Activated CD4-positive, alpha-beta T cell treated with anti-CD3 and anti-CD28 coated beads, Interleukin-2, amount 10 ng/mL, durations not matched to agents 24 days and 14 days (primary cell): ENCODE data around the gene ZCCHC17. TPM values are rescaled to one million over a fixed set of nuclear protein-coding genes. Genes with fewer than 3 reads are reported as not detected.
"Not testable (repeated sequence)": the region's sequence is repeated elsewhere in the genome, so short reads cannot be mapped to it uniquely, and the experiment has no call there.

ENCODE experiments used
- DNase-seq: peaks from one replicate; pipeline ENCODE4 v3.0.0; 2022
- H3K27ac Mint-ChIP-seq: one replicate; pipeline ENCODE4 v1.8.0; 2022; ENCODE audit warnings: mild to moderate bottlenecking, mixed read lengths
- H3K27me3 Mint-ChIP-seq: one replicate; pipeline ENCODE4 v1.8.0; 2022; ENCODE audit warnings: mixed read lengths
- H3K36me3 Mint-ChIP-seq: one replicate; pipeline ENCODE4 v1.8.0; 2022; ENCODE audit warnings: low read depth, mild to moderate bottlenecking, mixed read lengths
- H3K4me1 Mint-ChIP-seq: one replicate; pipeline ENCODE4 v1.8.0; 2021; ENCODE audit warnings: mixed read lengths
- H3K4me3 Mint-ChIP-seq: one replicate; pipeline ENCODE4 v1.8.0; 2022; ENCODE audit warnings: mild to moderate bottlenecking, moderate library complexity, mixed read lengths
- H3K9me3 Mint-ChIP-seq: one replicate; pipeline ENCODE4 v1.8.0; 2021; ENCODE audit warnings: mixed read lengths
- intact Hi-C: fragments of 100-400 bp; cut with micrococcal nuclease; formaldehyde crosslinking; loops from one replicate; pipeline ENCODE4 v1.15.1; 2023
- total RNA-seq: library from RNA; stranded (reverse); gene quantifications from 2 replicates; pipeline ENCODE4 v1.2.3, GENCODE V29; 2022

The ZCCHC17 gene
- total RNA-seq, 1 donor from 2014 or later, result 26.2 TPM

DNA sequence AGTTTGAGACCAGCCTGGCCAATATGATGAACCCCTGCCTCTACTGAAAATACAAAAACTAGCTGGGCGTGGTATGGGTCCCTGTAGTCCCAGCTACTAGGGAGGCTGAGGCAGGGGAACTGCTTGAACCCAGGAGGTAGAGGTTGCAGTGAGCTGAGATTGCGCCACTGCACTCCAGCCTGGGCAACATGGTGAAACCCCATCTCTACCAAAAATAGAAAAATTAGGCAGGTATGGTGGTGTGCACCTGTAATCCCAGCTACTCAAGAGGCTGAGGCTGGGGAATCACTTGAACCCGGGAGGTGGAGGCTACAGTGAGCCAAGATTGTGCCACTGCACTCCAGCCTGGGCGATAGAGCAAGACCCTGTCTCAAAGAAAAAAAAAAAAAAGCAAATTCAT, 9.0 kb upstream of the ZCCHC17 start:
- not testable (repeated sequence) for H3K4me1 Mint-ChIP-seq

DNA sequence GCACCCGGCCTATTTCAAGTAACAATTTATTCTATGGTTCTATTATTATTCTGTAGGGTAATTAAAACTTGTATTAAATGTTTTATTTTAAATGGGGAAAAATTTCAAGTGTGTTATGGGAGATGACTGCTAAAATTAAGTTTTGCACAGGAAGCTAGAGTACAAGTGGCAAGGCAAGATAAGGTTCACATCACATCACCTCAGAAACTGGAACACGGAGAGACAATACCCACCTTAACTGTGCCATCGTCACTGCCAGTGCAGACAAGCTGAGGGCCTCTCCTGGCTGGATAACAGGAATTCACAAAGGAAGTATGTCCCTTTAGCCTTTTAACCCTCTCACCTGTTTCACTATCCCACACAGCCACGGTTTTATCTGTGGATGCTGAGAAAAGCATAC, 7.8 kb upstream of the ZCCHC17 start:
- no peaks in the 10 kb centered on the region for H3K27me3 Mint-ChIP-seq
- no peak overlapping the region for H3K27ac Mint-ChIP-seq
- H3K4me3 Mint-ChIP-seq, result no peak overlapping the region
- intact Hi-C loops, result no loop called here
- H3K4me1 Mint-ChIP-seq, result peaks cover 5% of the 10 kb centered on the region
- H3K9me3 Mint-ChIP-seq, result no peaks in the 10 kb centered on the region
- peaks cover 56% of the 10 kb centered on the region for H3K36me3 Mint-ChIP-seq
- DNase-seq, result no peak

More for the DNA sequence above, 9.0 kb upstream of the ZCCHC17 start:
- intact Hi-C loops, H3K27me3 Mint-ChIP-seq, DNase-seq, H3K9me3 Mint-ChIP-seq, H3K4me3 Mint-ChIP-seq, H3K27ac Mint-ChIP-seq: not testable (repeated sequence)
- H3K36me3 Mint-ChIP-seq, result peaks cover 56% of the 10 kb centered on the region

DNA sequence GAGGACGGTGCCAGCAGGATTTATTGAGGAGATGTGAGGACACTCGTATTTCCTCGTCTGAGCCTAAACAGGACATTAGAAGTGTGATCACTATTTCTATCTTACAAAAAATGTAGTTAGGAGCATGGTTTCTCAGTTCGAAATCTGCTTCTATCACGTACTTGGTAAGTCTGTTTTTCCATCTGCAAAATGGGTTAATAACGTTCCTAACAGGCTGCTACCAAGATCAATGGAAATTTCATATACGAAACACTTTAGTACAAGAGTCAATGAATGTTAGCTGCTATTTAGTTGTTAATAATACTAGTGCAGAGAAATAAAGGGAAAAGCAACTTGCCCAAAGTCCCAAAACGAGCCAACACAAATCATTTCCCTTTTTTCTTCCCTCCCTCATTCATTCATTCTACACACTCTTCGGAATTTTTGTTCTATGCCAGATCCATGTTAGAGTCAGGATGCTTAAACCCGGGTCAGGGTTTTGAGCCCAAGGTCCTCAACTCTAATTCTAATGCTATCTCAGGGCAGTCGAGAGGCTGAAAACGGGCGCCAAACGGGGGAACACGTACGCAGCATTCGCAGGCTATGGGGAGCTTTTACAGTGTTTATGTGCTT, 852 bp upstream of the ZCCHC17 start:
- H3K36me3 Mint-ChIP-seq, result peaks cover 30% of the 10 kb centered on the region

DNA sequence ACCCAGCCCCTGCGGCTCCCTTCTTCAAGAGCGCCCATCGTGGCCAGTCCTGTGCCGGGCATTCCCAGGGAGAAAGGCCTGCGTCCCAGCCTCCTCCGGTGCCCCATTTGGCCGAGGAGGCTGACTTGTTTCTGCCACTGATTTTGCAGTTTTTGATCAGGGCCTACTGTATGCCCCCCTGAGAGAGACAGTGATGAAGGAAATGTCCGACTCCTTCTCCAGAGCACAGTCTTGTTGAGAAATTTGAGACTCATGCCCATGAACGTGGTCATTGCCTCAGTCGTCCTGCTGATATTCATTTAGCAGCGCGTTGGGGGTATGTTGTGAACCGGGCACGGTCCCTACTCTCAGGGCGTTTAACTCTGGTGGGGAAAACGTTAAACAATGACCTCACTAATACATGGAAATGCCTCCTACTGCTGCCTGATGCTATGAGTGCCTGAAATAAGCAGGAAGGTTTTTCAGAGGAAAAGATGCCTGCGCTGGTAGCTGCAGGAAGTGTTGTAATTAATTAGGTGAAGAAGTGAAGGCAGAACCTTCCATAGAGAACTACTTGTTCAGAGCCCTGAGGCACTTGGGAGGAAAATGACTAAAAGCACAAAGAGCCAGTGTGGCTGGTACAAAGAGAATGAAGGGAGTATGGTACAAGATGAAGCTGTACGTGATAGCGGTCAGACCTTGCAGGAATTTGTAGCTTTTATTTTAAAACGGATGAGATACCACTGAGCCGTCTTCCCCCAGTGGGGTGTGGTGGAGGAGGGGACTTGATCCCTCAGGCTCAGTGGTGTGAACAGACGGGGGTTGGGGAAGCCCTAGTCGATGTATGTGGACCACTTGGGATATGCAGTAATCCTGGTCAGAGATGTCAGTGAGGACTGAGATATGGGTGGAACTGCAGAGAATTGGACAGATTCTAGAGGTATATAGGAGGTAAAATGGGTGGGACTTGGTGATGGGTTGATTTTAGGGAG, 730 bp downstream of the ZCCHC17 start:
- Mint-ChIP-seq H3K27ac (no peak overlapping the region), H3K4me1 (peaks cover 26% of the 10 kb centered on the region), H3K9me3 (no peaks in the 10 kb centered on the region), H3K36me3 (peaks cover 22% of the 10 kb centered on the region), H3K4me3 (no peak overlapping the region), H3K27me3 (no peaks in the 10 kb centered on the region)
- intact Hi-C loops, result loop anchor here (10.0 kb wide), 1 partner anchor 233 kb away; the partner anchor contains the start of gene PUM1
- DNase-seq, result peak; percentile 69

More for the DNA sequence above, 852 bp upstream of the ZCCHC17 start:
- Mint-ChIP-seq H3K27ac (no peak overlapping the region), H3K27me3 (no peaks in the 10 kb centered on the region), H3K4me3 (no peak overlapping the region), H3K4me1 (peaks cover 26% of the 10 kb centered on the region), H3K9me3 (no peaks in the 10 kb centered on the region)
- intact Hi-C loops, result loop anchor here (1.0 to 10.0 kb wide), 2 partner anchors 231 to 349 kb away; partner anchors contain the start of gene PUM1
- no peak for DNase-seq

DNA sequence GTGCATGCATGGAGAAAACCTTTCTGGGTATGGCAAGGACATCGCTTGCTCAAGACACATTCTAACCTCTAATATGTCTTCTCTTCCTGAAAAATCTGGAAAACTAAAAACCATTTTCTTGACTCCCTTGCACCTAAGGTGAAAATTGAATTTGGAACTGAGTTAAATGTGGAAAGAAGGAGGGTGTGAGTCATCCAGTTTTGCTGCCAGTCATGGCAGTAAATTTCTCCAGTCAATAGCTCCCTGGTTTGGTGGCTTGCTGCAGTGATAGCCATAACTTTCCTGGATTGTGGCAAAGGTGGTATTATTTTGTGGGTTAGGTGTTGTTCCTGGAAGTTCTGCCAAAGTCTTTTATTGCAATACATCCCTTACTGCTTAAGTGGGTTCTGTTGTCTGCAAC, 2.5 kb downstream of the ZCCHC17 start:
- H3K27ac Mint-ChIP-seq, result no peak overlapping the region
- DNase-seq, result no peak
- peaks cover 11% of the 10 kb centered on the region for H3K36me3 Mint-ChIP-seq
- no peak overlapping the region for H3K4me3 Mint-ChIP-seq
- no peaks in the 10 kb centered on the region for H3K9me3 Mint-ChIP-seq
- intact Hi-C loops, result loop anchor here (10.0 kb wide), 1 partner anchor 235 kb away; the partner anchor contains the start of gene PUM1
- H3K27me3 Mint-ChIP-seq, result no peaks in the 10 kb centered on the region
- peaks cover 23% of the 10 kb centered on the region for H3K4me1 Mint-ChIP-seq

DNA sequence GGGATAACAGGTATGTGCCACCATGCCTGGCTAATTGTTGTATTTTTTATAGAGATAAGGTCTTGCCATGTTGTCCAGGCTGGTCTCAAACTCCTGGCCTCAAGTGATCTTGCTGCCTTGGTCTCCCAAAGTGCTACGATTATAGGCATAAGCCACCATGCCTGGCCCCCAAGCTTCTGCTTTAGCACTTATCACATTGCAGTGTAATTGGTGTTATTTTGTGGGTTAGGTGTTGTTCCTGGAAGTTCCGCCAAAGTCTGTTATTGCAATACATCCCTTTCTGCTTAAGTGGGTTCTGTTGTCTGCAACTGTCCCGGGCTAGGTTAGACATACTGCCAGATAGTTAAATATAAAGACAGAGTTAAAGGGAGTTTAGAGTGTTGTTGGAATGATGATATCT, 3.4 kb downstream of the ZCCHC17 start:
- no peak overlapping the region for H3K27ac Mint-ChIP-seq
- no peaks in the 10 kb centered on the region for H3K9me3 Mint-ChIP-seq
- H3K27me3 Mint-ChIP-seq, result no peaks in the 10 kb centered on the region
- H3K4me3 Mint-ChIP-seq, result no peak overlapping the region
- H3K4me1 Mint-ChIP-seq, result peaks cover 18% of the 10 kb centered on the region
- peaks cover 6% of the 10 kb centered on the region for H3K36me3 Mint-ChIP-seq
- no peak for DNase-seq
- intact Hi-C loops, result no loop called here

DNA sequence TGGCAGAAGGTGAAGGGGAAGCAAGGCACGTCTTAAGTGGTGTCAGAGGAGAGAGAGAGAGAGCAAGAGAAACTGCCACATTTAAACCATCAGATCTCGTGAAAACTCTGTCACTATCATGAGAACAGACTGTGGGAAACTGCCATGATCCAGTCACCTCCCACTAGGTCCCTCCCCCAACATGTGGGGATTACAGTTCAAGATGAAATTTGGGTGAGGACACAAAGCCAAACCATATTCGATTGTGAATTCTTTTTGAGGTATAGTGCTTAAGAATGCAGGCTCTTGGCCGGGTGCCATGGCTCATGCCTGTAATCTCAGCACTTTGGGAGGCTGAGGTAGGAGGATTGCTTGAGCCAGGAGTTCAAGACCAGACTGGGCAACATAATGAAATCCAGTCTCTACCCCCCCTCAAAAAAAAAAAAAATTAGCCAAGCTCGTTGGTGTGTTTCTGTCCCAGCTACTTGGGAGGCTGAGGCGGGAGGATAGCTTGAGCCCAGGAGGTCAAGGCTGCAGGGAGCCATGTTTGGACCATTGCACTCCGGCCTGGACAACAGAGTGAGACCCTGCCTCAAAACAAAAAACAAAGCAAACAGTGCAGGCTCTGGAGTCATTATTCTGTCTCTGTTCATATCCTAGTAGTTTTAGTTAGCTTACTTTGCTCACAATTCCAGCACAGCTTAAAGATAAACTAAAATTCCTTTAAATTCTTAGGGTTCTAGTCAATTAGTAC, 6.0 kb downstream of the ZCCHC17 start:
- H3K27ac Mint-ChIP-seq, result no peak overlapping the region
- no peak overlapping the region for H3K4me3 Mint-ChIP-seq
- H3K36me3 Mint-ChIP-seq, result peaks cover 7% of the 10 kb centered on the region
- H3K27me3 Mint-ChIP-seq, result no peaks in the 10 kb centered on the region
- H3K9me3 Mint-ChIP-seq, result no peaks in the 10 kb centered on the region
- H3K4me1 Mint-ChIP-seq, result peaks cover 15% of the 10 kb centered on the region
- intact Hi-C loops, result no loop called here
- no peak for DNase-seq

DNA sequence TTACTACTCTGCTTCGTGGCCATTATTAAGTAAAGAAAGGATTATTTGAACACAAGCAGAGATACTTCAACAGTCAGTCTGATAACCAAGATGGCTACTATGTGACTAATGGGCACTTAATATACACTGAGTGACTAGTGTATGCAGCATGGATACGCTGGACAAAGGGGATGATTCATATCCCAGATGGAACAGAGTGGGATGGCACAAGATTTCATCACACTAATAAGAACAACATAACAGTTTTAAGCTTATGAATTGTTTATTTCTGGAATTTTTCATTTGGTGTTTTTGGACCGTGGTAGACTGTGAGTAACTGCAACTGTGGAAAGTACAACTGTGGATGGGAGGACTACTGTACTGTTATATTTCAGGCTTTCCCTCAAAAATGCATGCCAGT, 9.4 kb downstream of the ZCCHC17 start:
- intact Hi-C loops, result no loop called here
- Mint-ChIP-seq H3K9me3 (no peaks in the 10 kb centered on the region), H3K27ac (no peak overlapping the region), H3K4me3 (no peak overlapping the region), H3K27me3 (no peaks in the 10 kb centered on the region), H3K4me1 (peaks cover 8% of the 10 kb centered on the region), H3K36me3 (peaks cover 20% of the 10 kb centered on the region)
- DNase-seq, result no peak

DNA sequence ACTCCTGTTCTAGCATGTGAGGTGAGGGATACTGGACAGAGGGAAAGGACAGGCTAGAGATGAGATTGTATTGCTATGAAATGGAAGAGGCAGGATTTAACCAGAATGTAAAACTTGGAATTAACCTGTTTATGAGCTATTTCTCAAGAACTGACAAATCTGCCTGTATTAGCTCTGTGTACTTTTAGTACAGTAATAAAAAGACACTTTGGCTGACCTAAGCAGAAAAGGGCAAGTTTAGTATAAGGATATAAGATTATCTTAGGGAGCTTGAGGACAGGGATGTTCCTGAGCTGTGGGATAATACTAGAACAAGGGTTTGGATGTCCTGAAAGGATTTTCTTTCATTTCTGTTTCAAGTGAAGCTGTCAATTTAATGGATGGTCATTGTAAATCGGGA, 11.2 kb downstream of the ZCCHC17 start:
- intact Hi-C loops, result no loop called here
- Mint-ChIP-seq H3K4me1 (peaks cover 8% of the 10 kb centered on the region), H3K27me3 (no peaks in the 10 kb centered on the region), H3K36me3 (peaks cover 28% of the 10 kb centered on the region), H3K9me3 (no peaks in the 10 kb centered on the region), H3K27ac (no peak overlapping the region), H3K4me3 (no peak overlapping the region)
- DNase-seq, result no peak

DNA sequence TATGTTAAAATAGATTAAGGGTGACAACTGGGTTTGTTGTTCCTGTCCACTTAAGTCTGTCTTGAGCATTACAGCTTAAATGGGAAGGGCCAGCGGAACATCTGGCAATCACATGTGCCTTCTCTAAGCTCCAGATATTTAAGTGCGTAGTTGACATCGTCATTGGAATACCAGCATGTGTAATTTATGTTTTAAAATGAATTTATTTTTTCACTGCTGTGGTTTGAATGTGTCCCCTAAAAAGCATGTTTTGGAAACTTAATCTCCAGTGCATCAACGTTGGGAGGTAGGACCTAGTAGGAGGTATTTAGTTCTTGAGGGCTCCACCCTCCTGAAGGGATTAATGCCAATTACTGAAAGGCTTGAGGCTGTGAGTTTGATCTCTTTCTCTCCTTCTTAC, 13.4 kb downstream of the ZCCHC17 start:
- no peak for DNase-seq
- Mint-ChIP-seq H3K27me3 (no peaks in the 10 kb centered on the region), H3K27ac (no peak overlapping the region), H3K9me3 (no peaks in the 10 kb centered on the region), H3K4me1 (peaks cover 8% of the 10 kb centered on the region), H3K36me3 (peaks cover 42% of the 10 kb centered on the region), H3K4me3 (no peak overlapping the region)
- intact Hi-C loops, result no loop called here

DNA sequence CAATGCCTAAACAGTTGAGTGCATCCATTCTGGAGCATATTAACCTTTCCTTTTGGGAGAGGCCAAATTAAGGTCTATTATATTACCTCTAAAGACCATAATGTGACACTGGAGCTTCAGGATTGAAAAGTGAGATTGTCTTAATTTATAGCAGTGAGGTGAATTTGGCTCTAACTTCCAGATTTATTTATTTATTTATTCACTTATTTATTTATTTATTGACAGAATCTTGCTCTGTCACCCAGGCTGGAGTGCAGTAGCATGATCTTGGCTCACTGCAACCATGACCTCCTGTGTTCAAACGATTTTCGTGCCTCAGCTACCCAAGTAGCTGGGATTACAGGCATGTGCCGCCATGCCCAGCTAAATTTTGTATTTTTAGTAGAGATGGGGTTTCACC, 19.1 kb downstream of the ZCCHC17 start:
- H3K27me3 Mint-ChIP-seq, result no peaks in the 10 kb centered on the region
- H3K36me3 Mint-ChIP-seq, result peaks cover 44% of the 10 kb centered on the region
- no peaks in the 10 kb centered on the region for H3K9me3 Mint-ChIP-seq
- no peaks in the 10 kb centered on the region for H3K4me1 Mint-ChIP-seq
- DNase-seq, result no peak
- no peak overlapping the region for H3K27ac Mint-ChIP-seq
- no peak overlapping the region for H3K4me3 Mint-ChIP-seq
- intact Hi-C loops, result no loop called here

DNA sequence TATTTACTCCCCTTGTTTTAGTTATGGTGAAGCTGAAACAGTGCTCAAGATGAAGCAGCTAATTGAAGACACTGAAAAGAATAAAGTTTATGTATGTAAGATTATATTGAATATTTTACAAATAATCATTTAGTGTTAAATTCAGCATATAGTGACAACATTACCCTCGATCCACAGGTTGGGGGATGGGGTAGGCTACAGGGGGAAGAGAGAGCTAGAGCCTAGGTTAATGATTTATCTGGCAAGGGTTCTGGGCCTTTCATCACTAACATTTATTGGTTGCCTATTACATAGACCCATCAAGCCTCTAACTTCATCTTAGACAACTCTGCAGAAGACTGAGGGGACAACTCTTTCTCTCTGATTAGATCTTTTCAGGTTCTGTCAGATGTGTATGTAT, 21.3 kb downstream of the ZCCHC17 start:
- no peaks in the 10 kb centered on the region for H3K27me3 Mint-ChIP-seq

DNA sequence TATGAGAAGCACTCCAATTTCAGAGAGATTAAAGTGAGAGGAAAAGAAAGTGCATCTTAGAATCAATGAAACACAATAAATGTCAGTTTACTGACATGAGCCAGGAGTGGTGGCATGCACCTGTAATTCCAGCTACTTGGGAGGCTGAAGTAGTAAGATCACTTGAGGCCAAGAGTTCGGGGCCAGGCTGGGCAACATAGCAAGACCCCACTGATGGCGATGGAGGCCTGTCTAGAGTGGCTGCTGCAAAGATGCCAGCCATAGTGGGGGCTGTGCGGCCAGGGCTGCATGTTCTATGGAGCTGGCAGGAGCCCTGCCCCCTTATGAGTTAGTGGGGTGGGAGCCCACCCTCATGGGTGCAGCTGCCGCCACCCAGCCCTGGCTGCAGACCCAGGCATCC, 27.3 kb downstream of the ZCCHC17 start:
- Mint-ChIP-seq H3K4me1 (no peaks in the 10 kb centered on the region), H3K36me3 (peaks cover 14% of the 10 kb centered on the region), H3K27ac (no peak overlapping the region), H3K9me3 (no peaks in the 10 kb centered on the region), H3K27me3 (no peaks in the 10 kb centered on the region), H3K4me3 (no peak overlapping the region)
- intact Hi-C loops, result no loop called here
- DNase-seq, result no peak

More for the DNA sequence above, 21.3 kb downstream of the ZCCHC17 start:
- no peaks in the 10 kb centered on the region for H3K9me3 Mint-ChIP-seq
- H3K27ac Mint-ChIP-seq, result no peak overlapping the region
- intact Hi-C loops, result no loop called here
- H3K4me3 Mint-ChIP-seq, result no peak overlapping the region
- no peaks in the 10 kb centered on the region for H3K4me1 Mint-ChIP-seq
- DNase-seq, result no peak
- H3K36me3 Mint-ChIP-seq, result peaks cover 40% of the 10 kb centered on the region

DNA sequence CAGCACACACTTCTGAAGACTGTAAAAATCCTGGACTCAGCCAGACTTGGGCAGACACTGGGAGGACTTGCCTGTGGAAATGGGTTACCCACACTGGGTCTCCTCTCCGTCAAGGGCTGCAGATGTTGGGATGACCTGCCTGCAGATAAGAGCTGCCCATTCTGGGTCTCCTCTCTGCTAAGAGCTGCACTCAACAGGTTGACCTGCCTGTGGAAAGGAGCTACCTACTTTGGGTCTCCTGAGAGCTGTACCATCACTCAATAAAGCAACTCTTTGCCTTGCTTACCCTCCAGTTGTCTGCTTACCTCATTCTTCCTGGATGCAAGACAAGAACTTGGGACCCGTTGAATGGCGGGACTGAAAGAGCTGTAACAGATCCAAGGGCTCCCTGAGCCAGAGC, 28.2 kb downstream of the ZCCHC17 start:
- Mint-ChIP-seq H3K4me1 (no peaks in the 10 kb centered on the region), H3K27me3 (no peaks in the 10 kb centered on the region), H3K9me3 (no peaks in the 10 kb centered on the region), H3K27ac (no peak overlapping the region), H3K4me3 (no peak overlapping the region), H3K36me3 (peaks cover 11% of the 10 kb centered on the region)
- intact Hi-C loops, result no loop called here
- DNase-seq, result no peak
